HepG2 (cell line): ENCODE results near the gene METTL23. TPM values are rescaled to one million over a fixed set of nuclear protein-coding genes. Genes with fewer than 3 reads are reported as not detected.

ENCODE experiments used
- ARNTL ChIP-seq: sonication (generic); formaldehyde crosslinking; IDR thresholded peaks from 2 replicates; pipeline ENCODE4 v1.4.0; 2020; ENCODE audit warnings: mild to moderate bottlenecking, missing genetic modification reagents
- ASH2L ChIP-seq: fragments of 300-600, 200-600 bp; sonication (generic); IDR thresholded peaks from 2 replicates; pipeline ENCODE4 v1.7.0; 2017; ENCODE audit warnings: low read depth, mild to moderate bottlenecking, moderate library complexity, mixed read lengths, low read length; ENCODE audit not compliant: insufficient read length
- CC2D1A ChIP-seq: sonication (generic); formaldehyde crosslinking; IDR thresholded peaks from 2 replicates; pipeline ENCODE4 v1.8.1; 2023; ENCODE audit warnings: mild to moderate bottlenecking, missing genetic modification reagents
- DNMT3B ChIP-seq: conservative IDR thresholded peaks from 2 replicates; pipeline ENCODE4 v1.6.1; 2016; ENCODE audit warnings: missing biosample characterization, control low read depth
- IRX3 ChIP-seq: sonication (generic); formaldehyde crosslinking; IDR thresholded peaks from 2 replicates; pipeline ENCODE4 v1.8.1; 2023; ENCODE audit warnings: mild to moderate bottlenecking, low read depth, missing genetic modification reagents, borderline replicate concordance
- JUND ChIP-seq: sonication (generic); formaldehyde crosslinking; IDR thresholded peaks from 2 replicates; pipeline ENCODE4 v1.8.0; 2022; ENCODE audit warnings: mild to moderate bottlenecking, missing genetic modification reagents
- MXD4 ChIP-seq: IDR thresholded peaks from 2 replicates; pipeline ENCODE4 v1.6.1; 2016; ENCODE audit warnings: mild to moderate bottlenecking, missing biosample characterization, missing genetic modification reagents
- NRL ChIP-seq: sonication (generic); formaldehyde crosslinking; IDR thresholded peaks from 2 replicates; pipeline ENCODE4 v1.5.0; 2020; ENCODE audit warnings: missing genetic modification reagents, mild to moderate bottlenecking, moderate library complexity, borderline replicate concordance
- PAF1 ChIP-seq: IDR thresholded peaks from 2 replicates; pipeline ENCODE4 v1.6.1; 2016; ENCODE audit warnings: missing genetic modification reagents, missing compliant biosample characterization
- PAX8 ChIP-seq: sonication (generic); formaldehyde crosslinking; IDR thresholded peaks from 2 replicates; pipeline ENCODE4 v1.8.0; 2022; ENCODE audit warnings: mild to moderate bottlenecking, missing genetic modification reagents, borderline replicate concordance
- PCBP2 ChIP-seq: fragments of 200-400 bp; formaldehyde crosslinking; optimal IDR thresholded peaks from 2 replicates; pipeline ENCODE3; 2018; ENCODE audit warnings: low read length, low read depth; ENCODE audit not compliant: poor library complexity, severe bottlenecking
- PITX1 ChIP-seq: sonication (generic); formaldehyde crosslinking; IDR thresholded peaks from 2 replicates; pipeline ENCODE4 v1.5.1; 2020; ENCODE audit warnings: mild to moderate bottlenecking, missing genetic modification reagents
- POLR2A ChIP-seq, 2 experiments: IDR thresholded peaks; 2 replicates each; pipeline ENCODE4 v1.6.1; 2011; ENCODE audit warnings: low read depth in 2 of 2, low read length in 2 of 2, mild to moderate bottlenecking in 1 of 2, moderate library complexity in 1 of 2; ENCODE audit not compliant: insufficient read depth in 1 of 2
- SRSF4 ChIP-seq: fragments of 200-400 bp; formaldehyde crosslinking; IDR thresholded peaks from one replicate; pipeline ENCODE4 v1.6.1; 2018; ENCODE audit warnings: mild to moderate bottlenecking, low read depth, low read length, moderate library complexity; ENCODE audit not compliant: poor library complexity, severe bottlenecking
- ZFY ChIP-seq: sonication (generic); formaldehyde crosslinking; IDR thresholded peaks from 2 replicates; pipeline ENCODE4 v1.4.0; 2020; ENCODE audit warnings: missing genetic modification reagents
- ZNF296 ChIP-seq: sonication (generic); formaldehyde crosslinking; conservative IDR thresholded peaks from 2 replicates; pipeline ENCODE4 v1.5.0; 2020; ENCODE audit warnings: mild to moderate bottlenecking, missing genetic modification reagents
- ZNF343 ChIP-seq: sonication (generic); formaldehyde crosslinking; IDR thresholded peaks from 2 replicates; pipeline ENCODE4 v1.4.0; 2020; ENCODE audit warnings: mild to moderate bottlenecking, missing genetic modification reagents
- ZNF446 ChIP-seq: sonication (generic); formaldehyde crosslinking; IDR thresholded peaks from 2 replicates; pipeline ENCODE4 v1.5.0; 2020; ENCODE audit warnings: mild to moderate bottlenecking, missing genetic modification reagents
- ZNF577 ChIP-seq: sonication (generic); formaldehyde crosslinking; IDR thresholded peaks from 2 replicates; pipeline ENCODE4 v1.4.0; 2020; ENCODE audit warnings: mild to moderate bottlenecking, low read depth, missing genetic modification reagents, borderline replicate concordance
- ZNF605 ChIP-seq: sonication (generic); formaldehyde crosslinking; IDR thresholded peaks from 2 replicates; pipeline ENCODE4 v1.8.0; 2022; ENCODE audit warnings: mild to moderate bottlenecking, missing genetic modification reagents
- ZSCAN20 ChIP-seq: sonication (generic); formaldehyde crosslinking; IDR thresholded peaks from 2 replicates; pipeline ENCODE4 v1.4.0; 2020; ENCODE audit warnings: missing genetic modification reagents, mild to moderate bottlenecking, borderline replicate concordance
- polyA plus RNA-seq, 8 experiments: library from polyadenylated mRNA; depleted of rRNA in 3 of 8; stranded (reverse) in 7 of 8; unstranded in 1 of 8; fragments of >200 nt; fragmentation: Illumina TruSeq in 4 of 8; extraction: Trizol in 4 of 8; gene quantifications; 2 replicates each; pipeline versions ENCODE4 v1.2.1 to v1.2.3, GENCODE V29; 2011 to 2016; ENCODE audit warnings: low read depth in 4 of 8, missing spikeins in 1 of 8, mixed read lengths in 1 of 8; ENCODE audit not compliant: insufficient read depth in 1 of 8
- total RNA-seq, 5 experiments: library from RNA; depleted of rRNA; stranded (reverse); fragments of >200 nt; fragmentation: Illumina TruSeq; extraction: Trizol; gene quantifications; 2 replicates each; pipeline ENCODE4 v1.2.3, GENCODE V29; 2016; ENCODE audit warnings: low read depth in 1 of 5
- TF ChIP-seq, protein P1 (sequence below): sonication (generic); formaldehyde crosslinking; IDR thresholded peaks from 2 replicates; pipeline ENCODE4 v1.4.0; 2020; ENCODE audit warnings: missing genetic modification reagents, borderline replicate concordance
- TF ChIP-seq, protein P2 (sequence below): sonication (generic); formaldehyde crosslinking; IDR thresholded peaks from 2 replicates; pipeline ENCODE4 v1.8.0; 2022; ENCODE audit warnings: mild to moderate bottlenecking, missing genetic modification reagents, borderline replicate concordance
- TF ChIP-seq, protein P3 (sequence below): sonication (generic); formaldehyde crosslinking; IDR thresholded peaks from 2 replicates; pipeline ENCODE4 v1.4.0; 2020; ENCODE audit warnings: mild to moderate bottlenecking, missing genetic modification reagents
- TF ChIP-seq, protein P4 (sequence below): sonication (generic); formaldehyde crosslinking; IDR thresholded peaks from 2 replicates; pipeline ENCODE4 v1.5.0; 2020; ENCODE audit warnings: mild to moderate bottlenecking, low read depth, missing genetic modification reagents, borderline replicate concordance

The METTL23 gene
- total and polyA plus RNA-seq, 2 of the 13 experiments (the other 11 are each of a cell fraction or from before 2014, with no cell fraction given): 39.9 to 104 TPM

DNA sequence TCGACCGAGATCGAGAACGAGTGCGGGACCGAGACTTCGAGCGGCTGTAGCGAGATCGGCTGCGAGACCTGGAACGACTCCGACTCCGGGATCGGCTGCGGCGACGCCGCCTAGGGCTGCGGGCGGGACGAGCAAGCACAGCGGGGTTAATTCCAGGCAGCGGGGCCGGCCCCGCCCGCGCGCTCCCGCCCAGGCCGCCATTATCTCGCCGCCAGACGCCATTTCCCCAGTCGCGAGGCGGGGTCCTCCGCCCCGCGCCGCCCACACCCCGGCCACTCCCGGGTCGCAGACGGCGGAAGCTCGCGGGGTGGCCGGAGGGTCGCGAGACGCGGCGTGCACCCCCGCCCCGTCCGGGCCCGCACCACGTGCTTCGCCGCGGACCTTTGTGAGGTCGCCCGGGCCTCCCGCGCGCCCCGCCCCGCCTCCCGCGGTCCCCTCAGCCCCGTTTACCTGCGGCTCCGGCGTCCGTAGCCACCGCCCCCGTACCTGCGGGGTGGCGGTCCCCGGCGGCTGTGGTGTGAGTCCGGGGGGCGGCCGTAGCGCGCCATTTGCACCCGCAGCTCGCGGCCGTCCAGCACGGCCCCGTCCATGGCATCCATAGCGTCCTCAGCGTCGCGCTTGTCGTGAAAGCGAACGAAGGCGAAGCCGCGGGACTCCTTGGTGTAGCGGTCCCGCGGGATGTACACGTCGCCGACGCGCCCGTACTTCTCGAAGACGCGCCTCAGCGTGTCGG, 9.9 kb downstream of the METTL23 start (continued):
- TF ChIP-seq, protein P1, sequence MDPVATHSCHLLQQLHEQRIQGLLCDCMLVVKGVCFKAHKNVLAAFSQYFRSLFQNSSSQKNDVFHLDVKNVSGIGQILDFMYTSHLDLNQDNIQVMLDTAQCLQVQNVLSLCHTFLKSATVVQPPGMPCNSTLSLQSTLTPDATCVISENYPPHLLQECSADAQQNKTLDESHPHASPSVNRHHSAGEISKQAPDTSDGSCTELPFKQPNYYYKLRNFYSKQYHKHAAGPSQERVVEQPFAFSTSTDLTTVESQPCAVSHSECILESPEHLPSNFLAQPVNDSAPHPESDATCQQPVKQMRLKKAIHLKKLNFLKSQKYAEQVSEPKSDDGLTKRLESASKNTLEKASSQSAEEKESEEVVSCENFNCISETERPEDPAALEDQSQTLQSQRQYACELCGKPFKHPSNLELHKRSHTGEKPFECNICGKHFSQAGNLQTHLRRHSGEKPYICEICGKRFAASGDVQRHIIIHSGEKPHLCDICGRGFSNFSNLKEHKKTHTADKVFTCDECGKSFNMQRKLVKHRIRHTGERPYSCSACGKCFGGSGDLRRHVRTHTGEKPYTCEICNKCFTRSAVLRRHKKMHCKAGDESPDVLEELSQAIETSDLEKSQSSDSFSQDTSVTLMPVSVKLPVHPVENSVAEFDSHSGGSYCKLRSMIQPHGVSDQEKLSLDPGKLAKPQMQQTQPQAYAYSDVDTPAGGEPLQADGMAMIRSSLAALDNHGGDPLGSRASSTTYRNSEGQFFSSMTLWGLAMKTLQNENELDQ (CRISPR knock-in tag): no peak; the same call in 1 of the 2 replicates
- TF ChIP-seq PCBP2 (no peak), CC2D1A (no peak), ZNF605 (CRISPR knock-in tag) (peak; percentile 68; the same call in 1 of the 2 replicates), ZFY (no peak), MXD4 (no peak), NRL (CRISPR knock-in tag) (no peak), ZNF296 (no peak), PITX1 (CRISPR knock-in tag) (0 out of 2 replicates have a peak, but pooled peaks have one; percentile 18), SRSF4 (no peak), ARNTL (no peak), PAX8 (no peak), POLR2A (IDR thresholded peaks at IDR 0.05; ENCODE audit: insufficient read depth in 1 of 2, low read depth in 2 of 2, low read length in 2 of 2) (peak; percentile 54 to 64; a peak in 3 of 4 replicates), DNMT3B (no peak), IRX3 (CRISPR knock-in tag) (0 out of 2 replicates have a peak, but pooled peaks have one; percentile 27), ZSCAN20 (CRISPR knock-in tag) (0 out of 2 replicates have a peak, but pooled peaks have one; percentile 63), PAF1 (CRISPR knock-in tag) (peak; percentile 87; the same call in 1 of the 2 replicates), JUND (CRISPR knock-in tag) (no peak), ZNF343 (CRISPR knock-in tag) (no peak), ZNF577 (CRISPR knock-in tag) (no peak), ZNF446 (CRISPR knock-in tag) (no peak; the same call in 1 of the 2 replicates), ASH2L (peak; percentile 87)
- TF ChIP-seq, protein P2, sequence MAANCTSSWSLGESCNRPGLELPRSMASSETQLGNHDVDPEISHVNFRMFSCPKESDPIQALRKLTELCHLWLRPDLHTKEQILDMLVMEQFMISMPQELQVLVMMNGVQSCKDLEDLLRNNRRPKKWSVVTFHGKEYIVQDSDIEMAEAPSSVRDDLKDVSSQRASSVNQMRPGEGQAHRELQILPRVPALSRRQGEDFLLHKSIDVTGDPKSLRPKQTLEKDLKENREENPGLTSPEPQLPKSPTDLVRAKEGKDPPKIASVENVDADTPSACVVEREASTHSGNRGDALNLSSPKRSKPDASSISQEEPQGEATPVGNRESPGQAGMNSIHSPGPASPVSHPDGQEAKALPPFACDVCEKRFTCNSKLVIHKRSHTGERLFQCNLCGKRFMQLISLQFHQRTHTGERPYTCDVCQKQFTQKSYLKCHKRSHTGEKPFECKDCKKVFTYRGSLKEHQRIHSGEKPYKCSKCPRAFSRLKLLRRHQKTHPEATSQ (CRISPR knock-in tag): no peak
- TF ChIP-seq, protein P3, sequence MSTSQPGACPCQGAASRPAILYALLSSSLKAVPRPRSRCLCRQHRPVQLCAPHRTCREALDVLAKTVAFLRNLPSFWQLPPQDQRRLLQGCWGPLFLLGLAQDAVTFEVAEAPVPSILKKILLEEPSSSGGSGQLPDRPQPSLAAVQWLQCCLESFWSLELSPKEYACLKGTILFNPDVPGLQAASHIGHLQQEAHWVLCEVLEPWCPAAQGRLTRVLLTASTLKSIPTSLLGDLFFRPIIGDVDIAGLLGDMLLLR: 0 out of 2 replicates have a peak, but pooled peaks have one; percentile 13
- TF ChIP-seq, protein P4, sequence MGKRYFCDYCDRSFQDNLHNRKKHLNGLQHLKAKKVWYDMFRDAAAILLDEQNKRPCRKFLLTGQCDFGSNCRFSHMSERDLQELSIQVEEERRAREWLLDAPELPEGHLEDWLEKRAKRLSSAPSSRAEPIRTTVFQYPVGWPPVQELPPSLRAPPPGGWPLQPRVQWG (CRISPR knock-in tag): no peak
